ENCODE data around the gene SRGAP2B. TPM values are rescaled to one million over a fixed set of nuclear protein-coding genes. Genes with fewer than 3 reads are reported as not detected.
"Not testable (repeated sequence)": the region's sequence is repeated elsewhere in the genome, so short reads cannot be mapped to it uniquely, and the experiment has no call there.

SRGAP2B gene
- total and polyA plus RNA-seq, 2 of the 4 experiments (the other 2 are of a cell fraction), result 15.9 to 50.7 TPM

- H3K4ac ChIP-seq (ENCODE audit: low read depth, low read length); H3K9me3 ChIP-seq (ENCODE audit: control insufficient read depth, insufficient read depth, low read length); H2BK15ac ChIP-seq (ENCODE audit: low read depth, low read length); H4K20me1 ChIP-seq (ENCODE audit: insufficient read depth, low read length); H4K8ac ChIP-seq (ENCODE audit: low read depth in 2 of 2, low read length in 2 of 2); H3K9ac ChIP-seq (ENCODE audit: low read depth, low read length); H3K4me2 ChIP-seq (ENCODE audit: low read depth, low read length); H4K5ac ChIP-seq (ENCODE audit: low read depth, low read length); H3K27me3 ChIP-seq (ENCODE audit: control insufficient read depth, insufficient read depth, low read length); H3K79me1 ChIP-seq (ENCODE audit: low read depth in 1 of 2, low read length in 2 of 2); H2AK9ac ChIP-seq (replicated peaks; ENCODE audit: low read depth, low read length, poor library complexity); H3K27ac ChIP-seq (ENCODE audit: insufficient read depth, low read length); intact Hi-C loops (cut with micrococcal nuclease); H3K56ac ChIP-seq (ENCODE audit: extremely low read depth, insufficient read depth, low read length); BruUV-seq (replicated peaks); H2BK20ac ChIP-seq (ENCODE audit: low read depth, low read length); H3K36me3 ChIP-seq (ENCODE audit: control insufficient read depth, insufficient read depth, low read length); H3K9me1 ChIP-seq (ENCODE audit: insufficient read depth, low read length); H3K4me1 ChIP-seq (ENCODE audit: control insufficient read depth, insufficient read depth, low read length); POLR2A ChIA-PET (ENCODE audit: unreplicated experiment); DNase-seq; H2AFZ ChIP-seq (replicated peaks; ENCODE audit: low read length, poor library complexity); dilution Hi-C loops (cut with HindIII; ENCODE audit: low sequenced_read_pairs, unreplicated experiment); H3K14ac ChIP-seq (replicated peaks; ENCODE audit: low read depth, low read length); H3K4me3 ChIP-seq (ENCODE audit: insufficient read depth, low read depth, low read length); H2AK5ac ChIP-seq (ENCODE audit: low read depth, low read length); in situ Hi-C loops (cut with MboI; ENCODE audit: low sequenced_read_pairs); H3K18ac ChIP-seq (ENCODE audit: low read depth, low read length); H2BK5ac ChIP-seq (ENCODE audit: low read depth, low read length, poor library complexity, severe bottlenecking); H3K23ac ChIP-seq (ENCODE audit: low read depth, low read length); H2BK120ac ChIP-seq (ENCODE audit: low read depth, low read length); CTCF ChIA-PET; H4K91ac ChIP-seq (ENCODE audit: insufficient read depth, low read depth, low read length): not testable (repeated sequence)
- peak; percentile 57 for ATAC-seq (ENCODE audit: low read depth)
- WGBS, 2 experiments (ENCODE audit: extremely low coverage in 2 of 2, insufficient read length in 1 of 2), result no CpG with 5 or more reads among the region's 3 CpGs
These were observed 123.2 kb downstream of the SRGAP2B start for GRCh38 chr1:144971936-144972335.

- H3K56ac ChIP-seq (ENCODE audit: extremely low read depth, insufficient read depth, low read length); H2BK15ac ChIP-seq (ENCODE audit: low read depth, low read length); H3K9ac ChIP-seq (ENCODE audit: low read depth, low read length); H3K4me1 ChIP-seq (ENCODE audit: control insufficient read depth, insufficient read depth, low read length); in situ Hi-C loops (cut with MboI; ENCODE audit: low sequenced_read_pairs); ATAC-seq (ENCODE audit: low read depth); dilution Hi-C loops (cut with HindIII; ENCODE audit: low sequenced_read_pairs, unreplicated experiment); H3K4me3 ChIP-seq (ENCODE audit: insufficient read depth, low read depth, low read length); H2BK120ac ChIP-seq (ENCODE audit: low read depth, low read length); H3K18ac ChIP-seq (ENCODE audit: low read depth, low read length); H4K91ac ChIP-seq (ENCODE audit: insufficient read depth, low read depth, low read length); DNase-seq; H3K14ac ChIP-seq (replicated peaks; ENCODE audit: low read depth, low read length); POLR2A ChIA-PET (ENCODE audit: unreplicated experiment); H3K23ac ChIP-seq (ENCODE audit: low read depth, low read length); H2AK9ac ChIP-seq (replicated peaks; ENCODE audit: low read depth, low read length, poor library complexity); H3K27me3 ChIP-seq (ENCODE audit: control insufficient read depth, insufficient read depth, low read length); BruUV-seq (replicated peaks); H3K9me3 ChIP-seq (ENCODE audit: control insufficient read depth, insufficient read depth, low read length); CTCF ChIA-PET; H4K8ac ChIP-seq (ENCODE audit: low read depth in 2 of 2, low read length in 2 of 2); H2AK5ac ChIP-seq (ENCODE audit: low read depth, low read length); H3K4ac ChIP-seq (ENCODE audit: low read depth, low read length); H3K9me1 ChIP-seq (ENCODE audit: insufficient read depth, low read length); H4K5ac ChIP-seq (ENCODE audit: low read depth, low read length); H3K4me2 ChIP-seq (ENCODE audit: low read depth, low read length); H3K36me3 ChIP-seq (ENCODE audit: control insufficient read depth, insufficient read depth, low read length); H2AFZ ChIP-seq (replicated peaks; ENCODE audit: low read length, poor library complexity); H3K79me1 ChIP-seq (ENCODE audit: low read depth in 1 of 2, low read length in 2 of 2); H4K20me1 ChIP-seq (ENCODE audit: insufficient read depth, low read length); H3K27ac ChIP-seq (ENCODE audit: insufficient read depth, low read length); intact Hi-C loops (cut with micrococcal nuclease); H2BK20ac ChIP-seq (ENCODE audit: low read depth, low read length); H2BK5ac ChIP-seq (ENCODE audit: low read depth, low read length, poor library complexity, severe bottlenecking): not testable (repeated sequence)
- no CpG with 5 or more reads among the region's 3 CpGs for WGBS, 2 experiments (ENCODE audit: extremely low coverage in 2 of 2, insufficient read length in 1 of 2)
These were observed 128.6 kb downstream of the SRGAP2B start for GRCh38 chr1:144966488-144966887.
